HEK293 (cell line): ENCODE results near the gene RFLNA.

Experiments
- CTCF ChIA-PET: fragments of 350-600 bp; formaldehyde crosslinking; extraction: SDS; loops from one replicate; lab custom pipeline; 2021; ENCODE audit warnings: antibody characterized with exemption; lab: Yijun Ruan, JAX
- POLR2A ChIA-PET: fragments of 300-600 bp; formaldehyde crosslinking; extraction: SDS; loops from one replicate; lab custom pipeline; 2020; ENCODE audit warnings: antibody characterized with exemption, inconsistent platforms; lab: Yijun Ruan, JAX
- H3K27ac ChIP-seq: fragments of 200-500 bp; sonication (Bioruptor generic); 2 replicates; pipeline ENCODE4 v1.5.1; 2014; ENCODE audit warnings: low read depth, low read length, control low read depth, inconsistent platforms; ENCODE audit errors: extremely low read depth
- H3K36me3 ChIP-seq, 2 experiments: fragments of 200-500 bp in 1 of 2; sonication (Bioruptor generic) in 1 of 2; 1 replicate in 1 of 2; 2 replicates in 1 of 2; pipeline ENCODE4 v1.5.1; 2014 to 2017; ENCODE audit warnings: inconsistent platforms in 2 of 2, low read length in 2 of 2; ENCODE audit not compliant: control insufficient read depth in 2 of 2, insufficient read depth in 1 of 2
- H3K4me1 ChIP-seq: fragments of 200-500 bp; sonication (Bioruptor generic); 2 replicates; pipeline ENCODE4 v1.5.1; 2014; ENCODE audit warnings: mild to moderate bottlenecking, low read length, inconsistent platforms; ENCODE audit not compliant: control insufficient read depth, insufficient read depth
- H3K4me3 ChIP-seq: 2 replicates; pipeline ENCODE4 v1.5.1; 2011; ENCODE audit warnings: low read depth, mild to moderate bottlenecking, control low read depth, low read length, moderate library complexity
- H3K9me3 ChIP-seq: fragments of 200-500 bp; sonication (Bioruptor generic); 2 replicates; pipeline ENCODE4 v1.5.1; 2014; ENCODE audit warnings: low read depth, low read length, inconsistent platforms; ENCODE audit not compliant: control insufficient read depth, insufficient read depth
- BCL11A ChIP-seq: fragments of 450-650 bp; formaldehyde crosslinking; IDR thresholded peaks from 2 replicates; pipeline ENCODE4 v1.5.1; 2016; ENCODE audit warnings: low read depth, missing biosample characterization, missing genetic modification characterization
- GLIS1 ChIP-seq: fragments of 450-650 bp; formaldehyde crosslinking; IDR thresholded peaks from 2 replicates; pipeline ENCODE4 v1.5.1; 2016; ENCODE audit warnings: missing biosample characterization, missing genetic modification characterization
- IKZF3 ChIP-seq: fragments of 450-650 bp; IDR thresholded peaks from 2 replicates; pipeline ENCODE4 v1.5.0; 2018; ENCODE audit warnings: missing biosample characterization, mild to moderate bottlenecking, missing genetic modification characterization, moderate library complexity
- REPIN1 ChIP-seq: fragments of 450-650 bp; formaldehyde crosslinking; IDR thresholded peaks from 2 replicates; pipeline ENCODE4 v1.5.1; 2017; ENCODE audit warnings: missing biosample characterization, missing genetic modification characterization, low read depth
- SCRT1 ChIP-seq: fragments of 450-650 bp; formaldehyde crosslinking; IDR thresholded peaks from 2 replicates; pipeline ENCODE4 v1.5.1; 2016; ENCODE audit warnings: missing biosample characterization, missing genetic modification characterization, borderline replicate concordance
- SP2 ChIP-seq: fragments of 450-650 bp; formaldehyde crosslinking; IDR thresholded peaks from 2 replicates; pipeline ENCODE4 v1.5.1; 2016; ENCODE audit warnings: missing biosample characterization, missing genetic modification characterization
- ZFP3 ChIP-seq: fragments of 450-650 bp; formaldehyde crosslinking; IDR thresholded peaks from 2 replicates; pipeline ENCODE4 v1.5.1; 2016; ENCODE audit warnings: low read depth, missing biosample characterization, missing genetic modification characterization
- ZFP41 ChIP-seq: fragments of 450-650 bp; formaldehyde crosslinking; IDR thresholded peaks from 2 replicates; pipeline ENCODE4 v1.5.1; 2016; ENCODE audit warnings: missing biosample characterization, missing genetic modification characterization, borderline replicate concordance
- ZNF155 ChIP-seq: fragments of 450-650 bp; formaldehyde crosslinking; IDR thresholded peaks from 2 replicates; pipeline ENCODE4 v1.5.1; 2016; ENCODE audit warnings: missing biosample characterization, missing genetic modification characterization
- ZNF184 ChIP-seq: fragments of 450-650 bp; IDR thresholded peaks from 2 replicates; pipeline ENCODE4 v1.5.1; 2018; ENCODE audit warnings: missing biosample characterization, mild to moderate bottlenecking, missing genetic modification characterization
- ZNF48 ChIP-seq: fragments of 450-650 bp; formaldehyde crosslinking; IDR thresholded peaks from 2 replicates; pipeline ENCODE4 v1.5.1; 2016; ENCODE audit warnings: missing biosample characterization, missing genetic modification characterization
- ZNF514 ChIP-seq: fragments of 450-650 bp; formaldehyde crosslinking; IDR thresholded peaks from 2 replicates; pipeline ENCODE4 v1.5.1; 2016; ENCODE audit warnings: missing biosample characterization, missing genetic modification characterization
- ZNF544 ChIP-seq: fragments of 450-650 bp; formaldehyde crosslinking; IDR thresholded peaks from 2 replicates; pipeline ENCODE4 v1.5.0; 2017; ENCODE audit warnings: missing biosample characterization, missing genetic modification characterization
- ZNF548 ChIP-seq: fragments of 450-650 bp; formaldehyde crosslinking; IDR thresholded peaks from 2 replicates; pipeline ENCODE4 v1.5.1; 2016; ENCODE audit warnings: missing biosample characterization, missing genetic modification characterization
- ZNF561 ChIP-seq: fragments of 450-650 bp; IDR thresholded peaks from 2 replicates; pipeline ENCODE4 v1.5.1; 2018; ENCODE audit warnings: missing biosample characterization, missing genetic modification characterization, borderline replicate concordance
- ZNF624 ChIP-seq: fragments of 450-650 bp; formaldehyde crosslinking; IDR thresholded peaks from 2 replicates; pipeline ENCODE4 v1.5.1; 2017; ENCODE audit warnings: missing biosample characterization, missing genetic modification characterization
- ZNF654 ChIP-seq: fragments of 450-650 bp; formaldehyde crosslinking; IDR thresholded peaks from 2 replicates; pipeline ENCODE4 v1.5.1; 2016; ENCODE audit warnings: low read depth, missing biosample characterization, missing genetic modification characterization
- ZNF707 ChIP-seq: fragments of 450-650 bp; formaldehyde crosslinking; IDR thresholded peaks from 2 replicates; pipeline ENCODE4 v1.5.1; 2016; ENCODE audit warnings: missing biosample characterization, missing genetic modification characterization
- ZNF791 ChIP-seq: fragments of 450-650 bp; formaldehyde crosslinking; IDR thresholded peaks from 2 replicates; pipeline ENCODE4 v1.5.1; 2016; ENCODE audit warnings: missing biosample characterization, missing genetic modification characterization
- TF ChIP-seq, protein P1 (sequence below): fragments of 450-650 bp; formaldehyde crosslinking; optimal IDR thresholded peaks from 2 replicates; pipeline ENCODE3; 2016; ENCODE audit warnings: missing biosample characterization, mild to moderate bottlenecking, missing genetic modification characterization
- TF ChIP-seq, protein P2 (sequence below): fragments of 450-650 bp; formaldehyde crosslinking; IDR thresholded peaks from 2 replicates; pipeline ENCODE4 v1.5.1; 2016; ENCODE audit warnings: missing biosample characterization, missing genetic modification characterization
- TF ChIP-seq, protein P3 (sequence below): fragments of 450-650 bp; formaldehyde crosslinking; IDR thresholded peaks from 2 replicates; pipeline ENCODE4 v1.5.1; 2017; ENCODE audit warnings: missing biosample characterization, missing genetic modification characterization
- TF ChIP-seq, protein P4 (sequence below): fragments of 450-650 bp; formaldehyde crosslinking; IDR thresholded peaks from 2 replicates; pipeline ENCODE4 v1.5.1; 2017; ENCODE audit warnings: missing biosample characterization, missing genetic modification characterization
- TF ChIP-seq, protein P5 (sequence below): fragments of 450-650 bp; formaldehyde crosslinking; IDR thresholded peaks from 2 replicates; pipeline ENCODE4 v1.5.1; 2017; ENCODE audit warnings: missing biosample characterization, missing genetic modification characterization

The RFLNA gene

DNA sequence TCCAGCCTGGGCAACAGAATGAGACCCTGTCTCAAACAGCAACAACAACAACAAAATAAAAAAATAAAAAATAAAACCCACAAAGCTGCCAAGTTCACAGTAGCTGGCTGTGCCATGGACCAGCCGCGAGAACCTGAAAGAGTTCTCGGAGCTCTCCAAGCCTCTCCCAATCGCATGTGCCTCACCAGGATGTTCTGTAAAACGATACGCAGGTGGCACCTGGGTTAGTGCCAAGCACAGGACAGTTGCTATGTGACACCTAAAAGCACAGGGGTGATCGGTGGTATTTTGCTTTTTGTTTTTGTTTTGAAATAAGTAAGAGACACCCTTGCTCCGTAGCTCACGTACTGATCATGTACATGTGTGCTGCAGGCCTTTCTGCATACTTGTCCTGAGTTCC lies 52.4 kb downstream of the RFLNA start:
- POLR2A ChIA-PET, result no interaction called here
- Histone ChIP-seq H3K36me3 (peaks cover 7 to 91% of the 10 kb centered on the region in 2 experiments; a peak in 2 of 3 replicates), H3K4me3 (no peak overlapping the region), H3K27ac (no peak overlapping the region)
- TF ChIP-seq, protein P1, sequence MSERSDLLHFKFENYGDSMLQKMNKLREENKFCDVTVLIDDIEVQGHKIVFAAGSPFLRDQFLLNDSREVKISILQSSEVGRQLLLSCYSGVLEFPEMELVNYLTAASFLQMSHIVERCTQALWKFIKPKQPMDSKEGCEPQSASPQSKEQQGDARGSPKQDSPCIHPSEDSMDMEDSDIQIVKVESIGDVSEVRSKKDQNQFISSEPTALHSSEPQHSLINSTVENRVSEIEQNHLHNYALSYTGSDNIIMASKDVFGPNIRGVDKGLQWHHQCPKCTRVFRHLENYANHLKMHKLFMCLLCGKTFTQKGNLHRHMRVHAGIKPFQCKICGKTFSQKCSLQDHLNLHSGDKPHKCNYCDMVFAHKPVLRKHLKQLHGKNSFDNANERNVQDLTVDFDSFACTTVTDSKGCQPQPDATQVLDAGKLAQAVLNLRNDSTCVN (tag by site-specific recombination), result no peak
- TF ChIP-seq ZFP3 (tag by site-specific recombination) (no peak), ZNF561 (tag by site-specific recombination) (no peak), ZNF707 (tag by site-specific recombination) (no peak), ZNF184 (tag by site-specific recombination) (no peak), ZNF155 (tag by site-specific recombination) (no peak), IKZF3 (no peak), BCL11A (tag by site-specific recombination) (no peak), ZNF548 (tag by site-specific recombination) (no peak), SCRT1 (no peak), ZNF544 (tag by site-specific recombination) (no peak), SP2 (no peak), ZNF791 (tag by site-specific recombination) (no peak), ZNF624 (tag by site-specific recombination) (no peak), ZNF48 (no peak)
- TF ChIP-seq, protein P2, sequence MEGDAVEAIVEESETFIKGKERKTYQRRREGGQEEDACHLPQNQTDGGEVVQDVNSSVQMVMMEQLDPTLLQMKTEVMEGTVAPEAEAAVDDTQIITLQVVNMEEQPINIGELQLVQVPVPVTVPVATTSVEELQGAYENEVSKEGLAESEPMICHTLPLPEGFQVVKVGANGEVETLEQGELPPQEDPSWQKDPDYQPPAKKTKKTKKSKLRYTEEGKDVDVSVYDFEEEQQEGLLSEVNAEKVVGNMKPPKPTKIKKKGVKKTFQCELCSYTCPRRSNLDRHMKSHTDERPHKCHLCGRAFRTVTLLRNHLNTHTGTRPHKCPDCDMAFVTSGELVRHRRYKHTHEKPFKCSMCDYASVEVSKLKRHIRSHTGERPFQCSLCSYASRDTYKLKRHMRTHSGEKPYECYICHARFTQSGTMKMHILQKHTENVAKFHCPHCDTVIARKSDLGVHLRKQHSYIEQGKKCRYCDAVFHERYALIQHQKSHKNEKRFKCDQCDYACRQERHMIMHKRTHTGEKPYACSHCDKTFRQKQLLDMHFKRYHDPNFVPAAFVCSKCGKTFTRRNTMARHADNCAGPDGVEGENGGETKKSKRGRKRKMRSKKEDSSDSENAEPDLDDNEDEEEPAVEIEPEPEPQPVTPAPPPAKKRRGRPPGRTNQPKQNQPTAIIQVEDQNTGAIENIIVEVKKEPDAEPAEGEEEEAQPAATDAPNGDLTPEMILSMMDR (tag by site-specific recombination), result no peak
- TF ChIP-seq, protein P3, sequence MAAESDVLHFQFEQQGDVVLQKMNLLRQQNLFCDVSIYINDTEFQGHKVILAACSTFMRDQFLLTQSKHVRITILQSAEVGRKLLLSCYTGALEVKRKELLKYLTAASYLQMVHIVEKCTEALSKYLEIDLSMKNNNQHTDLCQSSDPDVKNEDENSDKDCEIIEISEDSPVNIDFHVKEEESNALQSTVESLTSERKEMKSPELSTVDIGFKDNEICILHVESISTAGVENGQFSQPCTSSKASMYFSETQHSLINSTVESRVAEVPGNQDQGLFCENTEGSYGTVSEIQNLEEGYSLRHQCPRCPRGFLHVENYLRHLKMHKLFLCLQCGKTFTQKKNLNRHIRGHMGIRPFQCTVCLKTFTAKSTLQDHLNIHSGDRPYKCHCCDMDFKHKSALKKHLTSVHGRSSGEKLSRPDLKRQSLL (tag by site-specific recombination), result no peak
- TF ChIP-seq, protein P4, sequence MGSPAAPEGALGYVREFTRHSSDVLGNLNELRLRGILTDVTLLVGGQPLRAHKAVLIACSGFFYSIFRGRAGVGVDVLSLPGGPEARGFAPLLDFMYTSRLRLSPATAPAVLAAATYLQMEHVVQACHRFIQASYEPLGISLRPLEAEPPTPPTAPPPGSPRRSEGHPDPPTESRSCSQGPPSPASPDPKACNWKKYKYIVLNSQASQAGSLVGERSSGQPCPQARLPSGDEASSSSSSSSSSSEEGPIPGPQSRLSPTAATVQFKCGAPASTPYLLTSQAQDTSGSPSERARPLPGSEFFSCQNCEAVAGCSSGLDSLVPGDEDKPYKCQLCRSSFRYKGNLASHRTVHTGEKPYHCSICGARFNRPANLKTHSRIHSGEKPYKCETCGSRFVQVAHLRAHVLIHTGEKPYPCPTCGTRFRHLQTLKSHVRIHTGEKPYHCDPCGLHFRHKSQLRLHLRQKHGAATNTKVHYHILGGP, result no peak
- TF ChIP-seq, all 188 proteins: peak for 0
- Histone ChIP-seq H3K9me3 (no peaks in the 10 kb centered on the region), H3K4me1 (no peaks in the 10 kb centered on the region)
- CTCF ChIA-PET, result interaction anchor here (0.7 to 1.1 kb wide), 2 partner anchors 392 to 423 kb away, joined by 3 read pairs; no protein-coding TSS in a partner anchor

DNA sequence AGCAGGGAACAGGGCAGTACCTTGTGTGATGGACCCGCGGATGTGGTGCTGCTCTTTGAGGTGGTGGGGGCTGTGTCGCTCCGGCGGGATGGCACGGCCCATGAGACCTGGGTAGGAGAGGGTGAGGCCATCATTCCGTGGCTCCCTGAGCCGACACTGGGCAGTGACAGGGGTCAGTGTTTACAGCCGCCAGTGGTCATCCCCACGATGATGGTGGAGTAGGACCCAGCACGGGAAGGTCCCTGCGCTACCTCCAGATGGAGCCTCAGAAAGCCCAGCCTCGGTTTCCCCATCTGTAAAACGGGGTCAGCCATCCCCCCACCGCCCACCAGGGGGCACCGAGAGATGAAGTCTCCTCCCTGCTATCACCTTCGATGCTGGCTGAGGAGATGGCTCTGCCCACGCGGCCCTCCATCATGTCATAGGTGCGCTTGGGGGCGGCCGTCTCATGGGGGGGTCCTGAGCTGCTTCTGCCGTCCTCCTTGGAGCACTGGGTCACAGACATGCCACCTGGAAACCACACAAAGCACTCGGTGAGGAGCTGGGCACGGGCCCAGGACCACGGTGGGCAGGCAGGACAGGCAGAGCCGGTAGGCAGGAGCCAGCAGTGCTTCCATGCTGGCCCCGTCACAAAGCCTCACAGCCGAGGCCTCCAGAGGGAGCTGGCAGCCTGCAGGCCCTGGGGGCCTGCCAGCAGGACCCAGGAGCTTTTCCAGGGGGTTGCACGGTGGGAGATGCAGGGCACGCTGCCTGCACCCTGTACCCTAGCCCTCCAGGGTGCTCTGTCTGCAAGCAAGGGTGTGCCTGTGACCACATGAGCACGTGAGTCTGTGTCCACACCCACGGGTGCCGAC lies 53.1 kb downstream of the RFLNA start:
- Histone ChIP-seq H3K4me1 (no peaks in the 10 kb centered on the region), H3K36me3 (peaks cover 7 to 90% of the 10 kb centered on the region in 2 experiments; a peak in 2 of 3 replicates), H3K27ac (no peak overlapping the region), H3K4me3 (no peak overlapping the region), H3K9me3 (no peaks in the 10 kb centered on the region)
- POLR2A ChIA-PET, result no interaction called here
- CTCF ChIA-PET, result interaction anchor here (0.5 to 0.7 kb wide), 3 partner anchors 345 to 417 kb away, joined by 3 read pairs; no protein-coding TSS in a partner anchor
- TF ChIP-seq GLIS1 (tag by site-specific recombination), result no peak
- TF ChIP-seq ZNF514 (tag by site-specific recombination), result no peak
- TF ChIP-seq ZFP41 (tag by site-specific recombination), result no peak
- 0 out of 2 replicates have a peak, but pooled peaks have one; percentile 12 for TF ChIP-seq ZNF654 (tag by site-specific recombination)
- TF ChIP-seq, protein P5, sequence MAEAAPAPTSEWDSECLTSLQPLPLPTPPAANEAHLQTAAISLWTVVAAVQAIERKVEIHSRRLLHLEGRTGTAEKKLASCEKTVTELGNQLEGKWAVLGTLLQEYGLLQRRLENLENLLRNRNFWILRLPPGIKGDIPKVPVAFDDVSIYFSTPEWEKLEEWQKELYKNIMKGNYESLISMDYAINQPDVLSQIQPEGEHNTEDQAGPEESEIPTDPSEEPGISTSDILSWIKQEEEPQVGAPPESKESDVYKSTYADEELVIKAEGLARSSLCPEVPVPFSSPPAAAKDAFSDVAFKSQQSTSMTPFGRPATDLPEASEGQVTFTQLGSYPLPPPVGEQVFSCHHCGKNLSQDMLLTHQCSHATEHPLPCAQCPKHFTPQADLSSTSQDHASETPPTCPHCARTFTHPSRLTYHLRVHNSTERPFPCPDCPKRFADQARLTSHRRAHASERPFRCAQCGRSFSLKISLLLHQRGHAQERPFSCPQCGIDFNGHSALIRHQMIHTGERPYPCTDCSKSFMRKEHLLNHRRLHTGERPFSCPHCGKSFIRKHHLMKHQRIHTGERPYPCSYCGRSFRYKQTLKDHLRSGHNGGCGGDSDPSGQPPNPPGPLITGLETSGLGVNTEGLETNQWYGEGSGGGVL (tag by site-specific recombination), result no peak
- TF ChIP-seq REPIN1 (tag by site-specific recombination), result no peak
- TF ChIP-seq, protein P2 (tag by site-specific recombination), result peak; percentile 54
